CD4-positive, alpha-beta T cell (primary cell): ENCODE results near the gene RRAS. TPM values are rescaled to one million over a fixed set of nuclear protein-coding genes. Genes with fewer than 3 reads are reported as not detected.
A peak's percentile ranks its signal among the peaks of the same experiment; 100 is the strongest.

Experiments used
- ATAC-seq: fragments of 200-7000 bp; cut with Tn5 transposase; one replicate; pipeline ENCODE4 v1.10.0; 2022; ENCODE audit warnings: mild to moderate bottlenecking; ENCODE audit not compliant: poor library complexity
- CTCF ChIA-PET: fragments of 350-600 bp; sonication (Branson Sonifier 250); formaldehyde crosslinking; loops from one replicate; lab custom pipeline; 2021; ENCODE audit warnings: antibody characterized with exemption, inconsistent platforms; lab: Charles Lee
- POLR2A ChIA-PET: fragments of 350-600 bp; sonication (Branson Sonifier 250); formaldehyde crosslinking; loops from one replicate; lab custom pipeline; 2021; ENCODE audit warnings: antibody characterized with exemption, inconsistent platforms; lab: Charles Lee
- DNase-seq, 14 experiments: peaks; one replicate each; pipeline ENCODE4 v3.0.0-alpha.2; 2013 to 2020; ENCODE audit warnings: mixed read lengths in 2 of 14
- H3K27ac ChIP-seq, 2 donors: one replicate each; pipeline versions ENCODE4 v1.5.1 to v1.7.0; 2013; ENCODE audit warnings: low read length in 2 of 2, low read depth in 1 of 2, mild to moderate bottlenecking in 1 of 2
- H3K27me3 ChIP-seq, 2 experiments: 1 replicate in 1 of 2; 2 replicates in 1 of 2; pipeline versions ENCODE4 v1.6.1 to v1.7.0; 2013; ENCODE audit warnings: low read length in 2 of 2, control low read depth in 1 of 2, mild to moderate bottlenecking in 1 of 2, moderate library complexity in 1 of 2; ENCODE audit not compliant: insufficient read depth in 2 of 2, control insufficient read depth in 1 of 2
- H3K36me3 ChIP-seq: one replicate; pipeline ENCODE4 v1.6.1; 2013; ENCODE audit warnings: low read length, control low read depth; ENCODE audit not compliant: insufficient read depth
- H3K4me1 ChIP-seq: one replicate; pipeline ENCODE4 v1.6.1; 2013; ENCODE audit warnings: low read length, control low read depth; ENCODE audit not compliant: insufficient read depth
- H3K4me3 ChIP-seq: one replicate; pipeline ENCODE4 v1.5.1; 2013; ENCODE audit warnings: mild to moderate bottlenecking, low read length, moderate library complexity
- H3K9me3 ChIP-seq, 2 experiments: 1 replicate in 1 of 2; 2 replicates in 1 of 2; pipeline versions ENCODE4 v1.6.1 to v1.7.0; 2013; ENCODE audit warnings: low read length in 2 of 2, mild to moderate bottlenecking in 2 of 2, control low read depth in 1 of 2, moderate library complexity in 1 of 2; ENCODE audit not compliant: control insufficient read depth in 1 of 2, insufficient read depth in 1 of 2
- H3K27ac Mint-ChIP-seq: one replicate; pipeline ENCODE4 v1.8.0; 2020; ENCODE audit warnings: mixed read lengths
- H3K27me3 Mint-ChIP-seq: one replicate; pipeline ENCODE4 v1.8.0; 2021; ENCODE audit warnings: mixed read lengths
- H3K36me3 Mint-ChIP-seq: one replicate; pipeline ENCODE4 v1.8.0; 2021; ENCODE audit warnings: low read depth, mixed read lengths
- H3K4me1 Mint-ChIP-seq: one replicate; pipeline ENCODE4 v1.8.0; 2021; ENCODE audit warnings: low read depth, mixed read lengths
- H3K4me3 Mint-ChIP-seq: one replicate; pipeline ENCODE4 v1.8.0; 2020; ENCODE audit warnings: mild to moderate bottlenecking, mixed read lengths
- H3K9me3 Mint-ChIP-seq: one replicate; pipeline ENCODE4 v1.8.0; 2020; ENCODE audit warnings: mixed read lengths
- CTCF ChIP-seq: fragments of 200-600 bp; IDR thresholded peaks from one replicate; pipeline ENCODE4 v1.8.0; 2022; ENCODE audit warnings: antibody characterized with exemption, mild to moderate bottlenecking
- intact Hi-C, 2 experiments: fragments of 100-400 bp; cut with DNase I in 1 of 2; cut with micrococcal nuclease in 1 of 2; formaldehyde crosslinking; loops; one replicate each; pipeline versions ENCODE4 v1.15.1 to v1.9.0; 2023 to 2025; cut with DNase I, micrococcal nuclease
- total RNA-seq, 174 experiments: library from RNA in 2 of 174; stranded (reverse) in 2 of 174; gene quantifications; one replicate each; pipeline ENCODE4 v1.2.3 and lab custom pipeline; 2021 to 2026

Gene RRAS
- total RNA-seq, 2 experiments from 2014 or later, result 4.2 to 4.7 TPM

- intact Hi-C loops, result no loop called here
- Histone ChIP-seq H3K36me3 (peaks cover 46% of the 10 kb centered on the region), H3K4me1 (peaks cover 30% of the 10 kb centered on the region), H3K27me3 (peaks cover 10 to 12% of the 10 kb centered on the region in 2 experiments), H3K9me3 (peaks cover 0 to 5% of the 10 kb centered on the region in 2 experiments), H3K27ac (no peak overlapping the region), H3K4me3 (no peak overlapping the region)
- ATAC-seq (no peak), DNase-seq (no peak)
- H3K36me3 Mint-ChIP-seq, result peaks cover 58% of the 10 kb centered on the region
- POLR2A ChIA-PET, result no interaction called here
- peaks cover 21% of the 10 kb centered on the region for H3K4me1 Mint-ChIP-seq
- H3K27me3 Mint-ChIP-seq, result peaks cover 15% of the 10 kb centered on the region
- CTCF ChIA-PET, result no interaction called here
- no peaks in the 10 kb centered on the region for H3K9me3 Mint-ChIP-seq
- no peak overlapping the region for H3K4me3 Mint-ChIP-seq
- no peak overlapping the region for H3K27ac Mint-ChIP-seq
- no peak for TF ChIP-seq CTCF
These were observed 46.7 kb upstream of the RRAS start for GRCh38 chr19:49686503-49687088.

- H3K4me3 ChIP-seq, result no peak overlapping the region
- Mint-ChIP-seq H3K9me3 (no peaks in the 10 kb centered on the region), H3K4me3 (no peak overlapping the region), H3K27me3 (peaks cover 8% of the 10 kb centered on the region), H3K36me3 (peaks cover 63% of the 10 kb centered on the region), H3K27ac (no peak overlapping the region), H3K4me1 (peaks cover 14% of the 10 kb centered on the region)
- H3K4me1 ChIP-seq, result peaks cover 28% of the 10 kb centered on the region
- DNase-seq (peak in 1 of 14 experiments; percentile 29), ATAC-seq (no peak)
- ChIA-PET POLR2A (no interaction called here), CTCF (no interaction called here)
- H3K27ac ChIP-seq, result no peak overlapping the region
- intact Hi-C loops, result no loop called here
- H3K27me3 ChIP-seq, result peaks cover 4 to 5% of the 10 kb centered on the region in 2 experiments
- peaks cover 53% of the 10 kb centered on the region for H3K36me3 ChIP-seq
- peaks cover 0 to under 1% of the 10 kb centered on the region in 2 experiments for H3K9me3 ChIP-seq
- TF ChIP-seq CTCF, result no peak
These were observed 45.9 kb upstream of the RRAS start for GRCh38 chr19:49685845-49686332.

DNA sequence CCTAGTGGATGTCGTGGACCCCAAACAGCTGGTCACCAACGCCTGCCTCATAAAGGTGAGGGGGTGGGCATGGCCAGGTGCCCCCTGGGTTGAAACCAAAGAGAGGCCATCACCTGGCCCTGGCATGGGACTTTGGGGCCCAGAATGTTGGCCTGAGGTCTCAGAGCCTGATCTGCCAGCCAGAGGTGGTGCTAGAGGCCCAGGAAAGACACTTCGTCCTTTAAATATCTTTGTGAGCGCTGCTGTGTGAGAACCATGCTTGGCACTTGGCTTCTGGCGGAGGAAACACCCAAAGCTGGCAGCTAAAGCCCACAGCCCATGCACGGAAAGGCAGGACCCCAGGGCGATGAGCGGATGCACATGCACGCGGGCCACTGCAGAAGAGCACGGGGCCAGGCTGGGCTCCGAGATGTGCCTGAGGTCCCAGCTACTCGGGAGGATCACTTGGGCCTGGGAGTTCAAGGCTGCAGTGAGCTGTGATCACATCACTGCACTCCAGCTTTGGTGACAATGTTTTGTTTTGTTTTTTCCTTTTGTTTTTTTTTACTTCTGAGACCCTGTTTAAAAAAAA lies 45.1 kb upstream of the RRAS start:
- no peak overlapping the region for H3K27ac Mint-ChIP-seq
- ChIA-PET POLR2A (no interaction called here), CTCF (no interaction called here)
- H3K9me3 Mint-ChIP-seq, result no peaks in the 10 kb centered on the region
- H3K9me3 ChIP-seq, result no peaks in the 10 kb centered on the region
- H3K27me3 ChIP-seq, result no peaks in the 10 kb centered on the region
- H3K27me3 Mint-ChIP-seq, result no peaks in the 10 kb centered on the region
- intact Hi-C loops, result no loop called here
- peaks cover 13% of the 10 kb centered on the region for H3K4me1 Mint-ChIP-seq
- H3K4me1 ChIP-seq, result peaks cover 28% of the 10 kb centered on the region
- peaks cover 61% of the 10 kb centered on the region for H3K36me3 ChIP-seq
- DNase-seq (peak in 1 of 14 experiments; percentile 38), ATAC-seq (no peak)
- H3K27ac ChIP-seq, result no peak overlapping the region
- H3K36me3 Mint-ChIP-seq, result peaks cover 71% of the 10 kb centered on the region
- H3K4me3 ChIP-seq, result no peak overlapping the region
- TF ChIP-seq CTCF, result no peak
- no peak overlapping the region for H3K4me3 Mint-ChIP-seq
